ENCODE results near the gene DTX3.

GRCh38 chr12:57602544-57602943 is 2.1 kb upstream of the DTX3 start:
- TF ChIP-seq CTCF (IDR thresholded peaks at IDR 0.05 in 4 of 5, conservative IDR thresholded peaks at IDR 0.05 in 1 of 5) (no peak), POLR2A (IDR thresholded peaks at IDR 0.05) (no peak)

Measured in gastrocnemius medialis (tissue), 4 donors.